Nasal cavity respiratory epithelium epithelial cell of viscerocranial mucosa (primary cell): Measurements from ENCODE around the gene METTL23. TPM values are rescaled to one million over a fixed set of nuclear protein-coding genes. Genes with fewer than 3 reads are reported as not detected.

ENCODE experiments used
- total RNA-seq: library from RNA; depleted of rRNA; stranded (reverse); fragments of >200 nt; gene quantifications from 2 replicates; pipeline ENCODE4 v1.2.3, GENCODE V29; 2014

The METTL23 gene, protein sequence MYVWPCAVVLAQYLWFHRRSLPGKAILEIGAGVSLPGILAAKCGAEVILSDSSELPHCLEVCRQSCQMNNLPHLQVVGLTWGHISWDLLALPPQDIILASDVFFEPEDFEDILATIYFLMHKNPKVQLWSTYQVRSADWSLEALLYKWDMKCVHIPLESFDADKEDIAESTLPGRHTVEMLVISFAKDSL
- 26.1 and 34.5 TPM in 2 replicates for total RNA-seq

DNA sequence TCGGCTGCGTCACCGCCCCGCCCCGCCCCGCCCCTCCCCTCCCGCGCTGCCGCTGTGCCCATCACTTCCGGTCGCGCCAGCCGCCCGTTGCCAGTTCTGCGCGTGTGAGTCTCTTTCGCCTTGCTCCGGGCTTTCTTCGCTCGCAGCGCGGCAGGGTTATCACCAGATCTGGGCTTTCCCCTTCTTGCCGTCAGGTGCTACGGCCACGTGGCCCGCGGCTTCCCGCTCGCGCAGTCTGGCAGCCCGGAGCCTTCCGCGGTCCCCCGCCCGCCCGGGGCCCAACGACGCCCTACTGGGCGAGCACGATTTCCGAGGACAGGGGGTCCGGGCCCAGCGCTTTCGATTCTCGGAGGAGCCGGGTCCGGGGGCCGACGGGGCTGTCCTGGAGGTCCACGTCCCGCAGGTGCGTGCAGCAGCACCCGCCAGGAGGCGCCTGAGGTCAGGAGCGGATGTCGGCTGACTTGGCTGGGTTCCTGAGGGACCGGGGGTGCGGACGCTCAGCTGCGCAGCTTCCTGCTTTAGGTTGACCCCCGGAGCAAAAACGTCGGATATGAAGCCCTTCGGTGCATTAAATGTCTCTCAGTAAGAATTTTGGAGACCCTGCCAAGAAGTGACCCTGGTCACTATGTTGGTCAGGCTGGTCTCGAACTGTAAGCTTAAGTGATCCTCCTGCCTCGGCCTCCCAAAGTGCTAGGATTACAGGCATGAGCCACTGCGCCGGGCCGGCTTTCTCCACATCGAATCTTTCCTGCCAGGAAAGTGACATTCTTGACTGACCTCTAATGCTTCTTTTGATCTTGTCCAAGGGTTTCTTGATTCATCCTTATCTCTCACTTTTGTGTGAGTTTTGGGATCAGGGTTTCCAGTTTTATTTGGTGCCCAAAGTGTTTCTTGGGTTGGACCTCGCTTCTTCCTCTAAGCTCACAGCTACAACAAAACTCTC is at the start of gene METTL23:
Gene METTL23 (plus strand): TSS at position 64 of the 943 bp plus-strand sequence. CDS start 2,872 bp downstream, outside the sequence.

DNA sequence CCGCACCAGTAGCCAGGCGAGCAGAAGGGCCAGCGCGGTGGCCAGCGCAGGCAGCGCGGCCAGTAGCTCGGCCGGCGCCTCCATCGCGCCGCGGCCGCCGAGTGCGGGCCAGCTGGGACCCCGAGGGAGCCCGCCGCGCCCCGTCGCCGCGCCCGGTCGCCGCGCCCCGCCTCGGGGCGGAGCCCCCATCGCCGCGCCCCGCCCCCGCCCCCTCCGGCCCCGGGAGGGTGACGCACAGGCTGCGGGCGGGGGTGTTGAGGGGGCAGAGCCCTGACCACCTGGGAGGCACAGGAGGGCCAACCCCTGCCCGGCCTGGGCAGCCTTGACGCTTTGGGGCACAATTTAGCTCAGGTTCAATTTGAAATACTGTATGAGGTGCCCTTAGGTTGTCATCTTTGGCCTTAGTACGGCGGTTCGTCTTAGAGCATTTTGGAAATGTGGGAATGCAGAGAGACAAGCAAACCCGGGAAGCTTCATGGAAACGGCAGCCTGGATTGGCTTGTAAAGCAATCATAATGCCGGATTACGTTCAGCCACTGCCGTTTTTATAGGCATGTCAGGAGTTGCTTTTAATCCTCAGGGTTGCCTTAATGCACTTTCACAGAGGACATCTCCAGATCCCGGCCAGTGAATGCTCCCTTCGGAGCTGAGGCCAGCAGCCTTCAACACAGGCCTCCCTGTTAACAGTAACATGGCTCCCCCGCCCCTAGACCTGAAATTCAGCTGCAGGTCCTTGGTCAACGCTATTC is 15.6 kb upstream of the METTL23 start, which contains the start of gene MXRA7:
Gene MXRA7 (minus strand): TSS at position 103 of the 749 bp plus-strand sequence. CDS start 19 bp downstream, at position 84.

DNA sequence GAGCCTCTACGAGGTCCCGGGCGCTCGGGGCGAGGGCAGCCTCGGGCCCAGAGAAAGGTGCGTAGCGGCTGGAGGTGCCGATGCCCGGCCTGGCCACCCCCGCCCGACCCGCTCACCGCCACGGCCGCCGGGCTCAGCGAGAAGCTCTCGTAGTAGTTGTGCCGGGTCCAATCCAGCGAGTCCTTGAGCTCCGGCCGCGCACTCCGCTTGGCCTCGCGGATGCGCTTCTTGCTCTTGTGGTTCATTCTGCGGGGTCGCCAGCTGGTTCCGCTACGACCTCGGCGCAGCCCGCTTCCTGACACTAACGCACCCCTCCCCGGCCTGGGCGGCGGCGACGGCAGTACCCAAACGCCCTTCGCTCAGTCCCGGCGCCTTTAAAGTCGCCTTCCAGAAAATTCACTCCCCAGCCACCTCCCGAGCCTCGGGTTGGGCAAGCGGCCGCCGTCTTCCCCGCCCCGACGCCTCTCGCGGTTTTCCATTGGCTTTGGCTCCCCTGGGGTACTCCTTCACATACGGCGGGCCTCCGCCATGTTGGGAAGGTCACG is 336 bp upstream of the METTL23 start, which contains the start of gene JMJD6:
Gene JMJD6 (minus strand): TSS at position 376 of the 545 bp plus-strand sequence. CDS start 131 bp downstream, at position 245.

DNA sequence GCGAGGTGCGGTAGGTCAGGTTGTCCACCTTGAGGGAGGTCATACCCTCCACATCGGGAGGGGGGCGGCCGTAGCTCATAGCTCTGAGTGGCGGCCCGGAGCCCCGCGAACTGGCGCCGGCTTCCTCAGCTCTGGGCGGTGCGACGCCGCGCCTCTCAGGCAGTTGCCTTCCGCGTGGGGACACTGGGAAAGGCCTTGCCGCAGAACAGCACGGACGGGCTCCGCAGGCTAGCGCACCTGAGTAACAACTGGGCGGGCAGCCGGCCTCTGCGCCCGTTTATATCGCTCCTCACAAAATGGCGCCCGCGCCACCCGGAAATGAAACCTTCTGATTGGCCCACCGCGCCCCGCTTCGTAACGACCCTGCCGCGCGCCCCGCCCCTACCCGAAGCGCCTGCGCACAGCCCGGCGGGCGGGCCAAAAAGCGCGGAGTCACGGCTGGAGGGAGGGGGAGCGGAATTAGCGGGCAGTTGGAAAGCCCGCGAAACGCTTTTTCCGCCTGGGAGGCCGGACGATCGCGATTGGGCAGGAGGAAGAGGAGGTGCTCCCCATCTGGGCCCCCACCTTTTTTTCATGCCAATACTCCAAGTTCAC is 10.5 kb downstream of the METTL23 start, which contains the start of gene SRSF2:
Gene SRSF2 (minus strand): TSS at position 250 of the 594 bp plus-strand sequence. CDS start 171 bp downstream, at position 79.

DNA sequence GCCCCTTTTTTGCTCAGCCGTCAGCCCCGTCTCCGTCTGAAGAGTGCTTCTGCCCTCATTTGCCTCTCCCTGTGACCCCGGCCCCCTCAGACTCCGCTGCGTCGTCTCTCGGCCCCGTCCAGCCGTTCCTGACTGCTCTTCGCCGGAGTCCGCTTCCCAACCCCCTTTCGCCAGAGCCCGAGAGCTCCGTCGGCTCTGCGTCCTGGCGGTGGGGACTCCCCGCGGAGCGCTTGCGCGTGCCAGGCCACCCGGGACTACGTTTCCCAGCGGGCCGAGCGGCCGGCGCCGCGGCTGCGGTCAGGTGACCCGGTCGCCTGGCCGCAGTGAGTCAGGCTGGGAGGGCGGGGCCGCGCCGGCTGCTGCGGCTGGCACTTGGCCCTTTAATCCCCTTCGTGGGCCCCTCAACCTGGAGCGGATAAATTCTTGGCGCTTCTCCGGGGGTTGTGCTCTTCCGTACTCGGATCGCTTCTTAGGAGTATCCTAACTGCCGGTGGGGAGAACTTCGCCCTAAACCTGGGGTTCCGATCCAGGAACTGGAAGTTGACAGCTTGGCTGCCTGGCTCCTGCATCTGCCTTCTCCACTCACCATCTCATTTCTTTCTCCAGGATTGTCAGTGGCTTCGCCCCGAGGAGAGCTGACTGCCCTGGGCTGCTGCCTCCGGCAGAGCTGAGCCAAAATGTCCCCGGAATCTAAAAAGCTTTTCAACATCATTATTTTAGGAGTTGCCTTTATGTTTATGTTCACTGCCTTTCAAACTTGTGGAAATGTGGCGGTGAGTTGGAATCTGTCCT is 11.2 kb downstream of the METTL23 start, which contains the start of gene MFSD11:
Gene MFSD11 (plus strand): TSS at position 444 of the 792 bp plus-strand sequence. CDS start 234 bp downstream, at position 678.

Other genes starting within 250 kb of the METTL23 start
- 15.4 and 69.8 TPM in 2 replicates for gene RHBDF2, start 225.4 kb upstream of the METTL23 start, total RNA-seq
- 9.2 and 10.0 TPM in 2 replicates for gene CYGB, start 189.1 kb upstream of the METTL23 start, total RNA-seq
- gene PRCD, start 186.8 kb upstream of the METTL23 start, total RNA-seq, result 0.34 and 3.3 TPM in 2 replicates
- 76.9 and 114 TPM in 2 replicates for gene ST6GALNAC2, start 141.0 kb upstream of the METTL23 start, total RNA-seq
- gene ST6GALNAC1, start 83.1 kb upstream of the METTL23 start, total RNA-seq, result 1.7 and 9.3 TPM in 2 replicates
- 87.8 and 102 TPM in 2 replicates for gene MXRA7, start 15.9 kb upstream of the METTL23 start, total RNA-seq
- 18.8 and 22.8 TPM in 2 replicates for gene JMJD6, start 233 bp upstream of the METTL23 start, total RNA-seq
- 64.9 and 111 TPM in 2 replicates for gene SRSF2, start 10.5 kb downstream of the METTL23 start, total RNA-seq
- gene MFSD11, start 11.3 kb downstream of the METTL23 start, total RNA-seq, result 20.5 and 29.2 TPM in 2 replicates
- gene MGAT5B, start 141.6 kb downstream of the METTL23 start, total RNA-seq, result under 0.01 and 0.07 TPM in 2 replicates